ENCODE measurements around the gene ATP6V1G1. TPM values are rescaled to one million over a fixed set of nuclear protein-coding genes. Genes with fewer than 3 reads are reported as not detected.
A peak's percentile ranks its signal among the peaks of the same experiment; 100 is the strongest.
"Not testable (repeated sequence)": the region's sequence is repeated elsewhere in the genome, so short reads cannot be mapped to it uniquely, and the experiment has no call there.

Gene ATP6V1G1, protein sequence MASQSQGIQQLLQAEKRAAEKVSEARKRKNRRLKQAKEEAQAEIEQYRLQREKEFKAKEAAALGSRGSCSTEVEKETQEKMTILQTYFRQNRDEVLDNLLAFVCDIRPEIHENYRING
- total RNA-seq (ENCODE audit: insufficient read depth, low replicate concordance) = 202 TPM

DNA sequence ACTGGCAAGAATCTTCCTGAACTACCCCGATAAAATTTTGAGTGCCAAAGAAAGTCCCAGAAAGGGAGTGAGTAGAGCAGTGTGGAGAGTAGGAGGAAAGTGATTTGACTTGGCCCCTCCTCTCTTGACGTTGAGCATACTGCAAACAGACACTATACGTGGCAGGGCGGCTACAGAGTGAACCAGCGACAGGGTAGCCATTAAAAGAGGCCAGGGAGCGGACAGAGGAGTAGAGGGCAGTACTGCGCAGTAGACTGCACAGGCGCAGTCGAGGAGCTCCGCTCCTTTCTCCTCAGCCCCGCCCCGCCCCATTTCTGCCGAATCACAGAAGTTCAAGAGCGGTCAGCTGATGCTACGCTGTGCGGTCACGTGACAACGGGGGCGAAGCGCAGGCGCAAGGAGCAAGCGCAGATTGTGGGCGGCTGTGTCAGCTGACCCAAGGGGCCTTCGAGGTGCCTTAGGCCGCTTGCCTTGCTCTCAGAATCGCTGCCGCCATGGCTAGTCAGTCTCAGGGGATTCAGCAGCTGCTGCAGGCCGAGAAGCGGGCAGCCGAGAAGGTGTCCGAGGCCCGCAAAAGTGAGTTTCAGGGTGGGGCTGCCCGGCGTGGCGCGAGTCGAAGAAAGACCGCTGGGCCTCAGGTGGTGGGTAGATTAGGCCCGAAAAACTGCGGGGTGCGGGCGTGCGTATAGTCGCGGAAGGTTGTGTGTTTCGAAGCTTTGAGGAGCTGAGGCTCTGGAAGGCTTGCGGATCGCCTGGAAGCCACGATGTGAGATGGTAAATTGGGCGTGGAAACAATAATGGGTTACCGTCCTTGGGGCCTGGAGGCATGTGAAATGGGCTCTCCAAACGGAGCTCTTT is at the start of gene ATP6V1G1:
Gene ATP6V1G1 (plus strand): TSS at position 425 of the 858 bp plus-strand sequence. CDS start 70 bp downstream, at position 495.
- DNase-seq (ENCODE audit: low spot score) = peak; percentile 100

DNA sequence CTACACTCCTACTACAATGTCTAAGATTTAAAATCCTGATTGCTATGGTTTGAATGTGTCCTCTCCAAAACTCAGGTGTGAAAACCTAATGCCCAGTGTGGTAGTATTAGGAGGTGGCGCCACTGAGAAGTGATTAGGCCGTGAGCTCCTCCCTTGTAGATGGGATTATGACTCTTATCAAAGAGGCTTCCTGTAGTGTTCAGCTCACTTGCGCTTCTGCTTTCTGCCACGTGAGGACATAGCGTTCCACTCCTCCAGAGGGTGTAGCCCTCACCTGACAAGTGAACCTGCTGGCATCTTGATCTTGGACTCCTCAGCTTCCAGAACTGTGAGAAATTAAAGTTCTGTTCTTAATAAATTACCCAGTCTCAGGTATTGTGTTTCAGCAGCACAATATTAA is 49.3 kb upstream of the ATP6V1G1 start:
- DNase-seq (ENCODE audit: low spot score) = no peak

DNA sequence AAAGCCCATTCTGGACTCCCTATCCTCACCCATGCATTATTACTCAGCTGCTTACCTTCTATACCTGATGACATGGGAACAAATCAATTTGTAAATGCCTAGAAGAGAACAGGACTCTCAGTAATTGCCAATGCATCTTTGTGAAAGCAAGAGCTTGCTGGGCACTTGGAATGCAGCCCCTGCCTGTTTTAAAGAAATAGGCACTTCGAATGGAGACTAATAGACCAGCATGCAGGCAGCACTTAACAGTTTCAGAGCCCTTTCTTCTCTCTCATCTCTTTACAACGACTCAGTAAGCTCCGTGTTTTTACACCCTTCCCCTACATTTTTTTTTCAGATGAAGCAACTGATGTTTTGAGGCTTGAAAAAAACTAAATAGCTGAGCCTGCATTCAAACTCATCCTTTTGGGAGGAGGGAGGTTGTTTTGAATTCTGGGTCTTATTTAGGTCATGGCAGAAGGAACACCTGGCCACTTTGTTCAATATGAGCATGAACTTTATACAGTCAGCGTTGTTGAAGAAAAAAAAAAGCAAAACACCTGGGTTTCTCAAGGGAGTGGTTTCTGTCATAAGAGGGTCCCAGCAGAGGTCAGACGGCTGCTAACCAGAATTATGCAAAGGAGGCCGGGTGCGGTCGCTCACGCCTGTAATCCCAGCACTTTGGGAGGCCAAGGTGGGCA is 47.7 kb upstream of the ATP6V1G1 start:
- DNase-seq (ENCODE audit: low spot score) = no peak

DNA sequence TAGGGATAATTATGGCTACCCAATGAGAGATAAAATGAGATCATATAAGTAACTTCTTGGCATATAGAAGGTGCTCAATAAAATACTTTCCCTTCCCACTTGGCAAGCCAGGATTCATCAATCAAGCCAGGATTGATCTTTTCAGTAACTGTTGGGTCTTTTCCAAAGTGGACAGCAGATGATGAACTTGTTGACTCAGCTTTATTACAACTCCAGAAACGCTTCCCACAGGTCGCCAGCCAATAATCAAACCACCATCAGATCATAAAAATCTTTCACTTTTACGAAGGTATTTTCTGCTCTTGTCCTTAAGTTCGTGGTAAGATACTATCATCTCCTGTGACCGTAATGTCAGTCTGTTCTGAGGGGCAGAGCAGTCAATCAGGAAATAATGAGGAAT is 42.5 kb upstream of the ATP6V1G1 start:
- DNase-seq (ENCODE audit: low spot score) = no peak

DNA sequence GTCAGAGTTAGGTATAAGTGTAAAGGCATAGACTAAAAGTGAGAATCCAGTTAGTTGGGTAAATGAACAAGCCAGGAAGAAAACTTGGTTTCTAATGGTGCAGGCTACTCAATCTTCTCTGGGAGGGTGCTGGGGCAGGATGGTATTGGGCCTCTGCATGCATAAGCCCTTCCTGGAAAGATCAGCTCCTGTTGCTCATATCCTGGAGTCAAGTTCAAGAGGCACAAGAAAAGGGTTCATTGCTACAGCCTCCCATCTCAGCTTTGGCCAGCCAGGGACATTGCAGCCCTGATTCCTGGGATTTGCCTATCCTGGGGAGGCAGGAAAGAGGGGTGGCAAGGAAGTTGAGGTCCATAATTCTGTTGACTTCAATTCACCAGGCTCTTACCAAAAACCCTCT is 40.7 kb upstream of the ATP6V1G1 start:
- no peak for DNase-seq (ENCODE audit: low spot score)

DNA sequence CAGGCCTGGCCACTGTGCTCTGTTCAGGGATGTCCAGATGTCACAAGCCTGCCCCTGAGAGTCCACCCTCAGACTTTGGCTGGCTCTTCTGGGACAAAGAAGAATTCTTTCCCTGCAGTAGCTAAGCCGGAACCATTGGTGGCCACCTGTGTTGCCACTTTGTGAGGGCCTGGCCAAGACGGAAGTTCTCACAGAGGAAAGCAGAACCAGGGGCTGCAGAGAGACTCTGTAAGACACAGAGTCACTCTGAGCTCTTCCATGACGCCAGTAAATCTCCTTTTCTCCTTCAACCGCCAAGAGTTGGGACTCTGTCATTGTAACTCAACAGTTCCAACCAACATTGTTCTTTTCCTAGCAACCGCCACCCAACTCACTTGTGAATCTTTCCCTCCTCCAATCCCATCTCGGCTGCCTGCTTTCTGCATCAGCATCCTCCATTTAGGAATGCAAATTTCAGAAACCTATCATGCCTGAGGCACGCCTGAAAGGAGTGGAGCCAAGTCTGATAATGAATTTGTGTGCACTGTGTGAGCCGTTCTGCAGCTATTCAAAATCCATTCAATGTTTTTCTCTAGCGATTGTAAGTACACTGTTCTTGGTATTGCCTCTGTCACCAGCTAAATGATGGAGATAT is 37.8 kb upstream of the ATP6V1G1 start:
- no peak for DNase-seq (ENCODE audit: low spot score)

DNA sequence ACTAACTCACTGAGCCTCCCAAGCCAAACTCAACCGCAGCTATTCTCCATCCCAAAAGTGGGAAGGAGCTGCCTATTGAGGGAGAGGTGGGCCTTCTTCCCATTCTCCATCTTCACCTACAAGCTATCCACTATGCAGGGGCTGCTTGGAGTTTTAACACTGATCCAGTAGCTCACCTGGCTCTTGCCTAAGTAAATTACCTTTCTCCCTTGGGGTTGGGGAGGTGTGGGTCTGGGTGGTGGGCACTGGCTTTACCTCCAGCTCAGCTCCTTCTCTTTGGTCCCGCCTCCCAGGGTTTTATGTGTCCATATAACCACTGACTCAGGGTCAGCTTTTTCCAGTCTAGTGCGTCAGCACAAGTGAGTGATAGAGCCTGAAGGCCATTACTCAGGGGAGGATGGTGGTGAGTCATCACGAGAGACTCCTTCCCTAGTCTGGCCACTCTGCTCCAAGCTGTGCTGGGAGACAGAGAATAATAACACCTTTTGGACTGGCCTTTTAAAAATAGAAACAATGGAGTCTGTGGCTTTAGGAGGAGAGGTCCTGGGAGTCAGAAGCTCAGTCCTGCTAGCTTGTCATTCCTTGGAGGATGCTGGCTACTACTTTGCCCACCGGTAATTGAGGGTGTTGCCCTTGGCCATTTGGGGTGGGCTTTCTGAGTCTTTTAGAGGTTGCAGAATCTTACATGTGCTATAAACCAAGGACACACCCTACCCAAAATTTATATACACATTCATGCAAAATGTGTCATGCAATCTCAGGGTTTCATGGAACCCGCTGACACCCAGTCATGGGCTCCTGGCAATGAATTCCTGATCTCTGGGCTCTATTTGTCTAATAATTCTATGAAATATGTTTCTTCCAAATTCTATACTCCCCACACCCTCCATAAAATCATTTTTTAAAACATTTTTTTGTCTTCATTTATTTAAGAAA is 35.6 kb upstream of the ATP6V1G1 start:
- DNase-seq (ENCODE audit: low spot score) = peak; percentile 83

DNA sequence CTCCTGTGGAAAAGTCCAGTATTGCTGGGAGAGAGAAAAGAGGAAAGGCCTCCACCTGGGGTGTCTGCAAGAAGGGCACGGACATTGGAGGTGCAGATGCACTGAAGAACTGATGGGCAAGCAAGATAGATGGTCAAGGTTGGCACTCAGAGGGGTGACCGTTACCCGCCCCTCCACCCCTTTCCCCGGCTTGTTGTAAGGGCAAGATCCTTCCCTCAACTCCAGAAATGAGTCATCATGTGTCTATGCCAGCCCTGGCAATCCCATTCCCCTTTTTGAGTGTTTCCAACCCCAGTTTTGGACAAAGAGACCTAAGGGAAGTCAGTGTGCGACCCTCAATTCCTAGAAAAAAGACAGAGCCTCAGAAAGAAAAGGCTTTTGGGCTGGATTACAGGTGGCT is 34.9 kb upstream of the ATP6V1G1 start:
- no peak for DNase-seq (ENCODE audit: low spot score)

DNA sequence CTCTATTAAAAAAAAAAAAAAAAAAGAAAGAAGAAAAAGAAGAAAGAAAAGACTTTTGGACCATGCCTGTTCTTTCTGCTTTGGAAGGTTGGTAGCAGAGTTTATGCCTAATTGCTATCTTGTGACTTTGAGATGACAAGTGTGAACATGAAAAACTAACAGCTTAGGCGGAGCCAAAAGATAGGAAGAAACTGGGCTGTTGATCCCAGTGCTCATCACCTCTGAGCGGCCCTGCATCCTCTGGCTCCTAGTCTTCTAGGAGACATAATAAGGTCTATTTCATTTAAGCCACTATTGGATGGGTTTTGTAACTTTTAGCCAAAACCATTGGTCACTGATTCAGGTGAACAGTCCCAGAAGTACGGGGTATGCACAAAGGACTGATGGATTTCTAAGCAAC is 34.4 kb upstream of the ATP6V1G1 start:
- no peak for DNase-seq (ENCODE audit: low spot score)

DNA sequence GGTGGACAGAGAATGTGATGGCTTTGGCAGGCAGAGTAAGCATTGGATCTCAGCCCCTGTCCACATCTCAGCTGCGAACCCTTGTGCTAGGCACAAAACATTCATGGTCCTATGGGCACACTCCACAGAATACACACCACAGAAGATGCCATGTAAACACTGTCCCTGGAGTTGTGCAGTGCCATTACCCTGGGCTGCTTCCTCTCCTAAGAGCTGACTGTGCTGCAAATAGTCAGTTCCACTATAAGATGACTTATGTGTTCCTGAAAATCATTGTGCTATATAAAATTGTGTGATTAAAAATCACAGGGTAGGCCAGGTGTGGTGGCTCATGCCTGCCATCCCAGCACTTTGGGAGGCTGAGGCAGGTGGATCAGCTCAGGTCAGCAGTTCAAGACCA is 31.9 kb upstream of the ATP6V1G1 start:
- DNase-seq (ENCODE audit: low spot score) = no peak

DNA sequence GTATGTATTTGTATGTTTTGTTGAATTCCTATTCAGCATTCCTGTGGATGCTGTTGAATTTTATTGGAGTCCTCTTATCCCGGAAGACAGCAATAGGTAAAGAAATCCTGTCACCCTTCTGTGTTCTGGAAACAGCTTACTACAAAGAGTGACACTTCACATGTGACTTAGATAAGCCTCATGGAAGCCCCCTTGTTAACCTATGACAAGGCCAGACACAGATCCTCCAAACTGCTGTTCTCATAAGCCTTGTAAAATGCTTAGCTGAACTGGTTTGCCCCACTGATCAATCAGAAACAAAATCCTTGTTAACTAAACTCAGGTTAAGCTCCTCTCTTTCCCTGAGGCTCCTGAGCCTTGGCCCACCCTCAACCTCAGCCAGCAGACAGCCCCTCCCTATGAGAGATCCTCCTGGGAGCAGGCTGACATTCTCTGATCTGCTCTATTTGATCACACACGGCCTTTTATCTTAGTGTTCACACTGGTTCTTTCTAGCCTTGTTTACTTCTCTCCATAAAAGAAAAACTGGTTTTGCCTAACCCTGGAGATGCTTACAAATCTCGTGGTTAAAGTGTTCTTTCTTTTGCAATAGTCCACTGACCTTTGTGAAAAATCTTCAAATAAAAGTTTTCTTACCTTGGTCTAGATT is 29.4 kb upstream of the ATP6V1G1 start:
- DNase-seq (ENCODE audit: low spot score) = no peak

DNA sequence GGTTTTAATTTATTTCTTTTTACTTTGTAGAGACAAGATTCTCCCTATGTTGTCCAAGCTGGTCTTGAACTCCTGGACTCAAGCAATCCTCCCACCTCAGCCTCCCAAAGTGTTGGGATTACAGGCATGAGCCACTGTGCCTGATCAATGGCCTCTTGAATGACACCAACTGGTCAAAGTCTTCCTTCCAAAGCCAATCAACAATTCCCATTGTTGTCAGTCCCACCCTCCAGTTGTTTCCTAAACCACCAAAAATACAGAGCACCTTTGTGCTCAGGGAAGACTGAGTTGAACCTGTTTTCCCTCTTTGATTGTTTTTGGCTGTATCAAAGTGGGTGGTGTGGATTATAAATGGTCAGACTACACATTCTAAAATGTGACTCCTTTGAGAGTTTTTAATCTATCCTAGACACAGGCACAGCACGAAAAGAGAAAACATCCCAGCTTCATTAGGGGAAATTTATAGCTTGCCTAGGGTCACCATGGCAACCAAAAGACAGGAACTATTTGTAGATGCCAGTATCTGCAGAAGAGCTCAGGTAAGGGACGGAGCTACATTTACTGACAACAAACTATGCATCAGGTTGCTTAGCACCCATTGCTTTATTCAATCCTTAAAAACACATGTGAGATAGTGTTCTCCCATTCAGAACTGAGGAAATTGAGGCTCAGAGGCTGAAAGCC is 27.6 kb upstream of the ATP6V1G1 start:
- DNase-seq (ENCODE audit: low spot score) = peak; percentile 25

DNA sequence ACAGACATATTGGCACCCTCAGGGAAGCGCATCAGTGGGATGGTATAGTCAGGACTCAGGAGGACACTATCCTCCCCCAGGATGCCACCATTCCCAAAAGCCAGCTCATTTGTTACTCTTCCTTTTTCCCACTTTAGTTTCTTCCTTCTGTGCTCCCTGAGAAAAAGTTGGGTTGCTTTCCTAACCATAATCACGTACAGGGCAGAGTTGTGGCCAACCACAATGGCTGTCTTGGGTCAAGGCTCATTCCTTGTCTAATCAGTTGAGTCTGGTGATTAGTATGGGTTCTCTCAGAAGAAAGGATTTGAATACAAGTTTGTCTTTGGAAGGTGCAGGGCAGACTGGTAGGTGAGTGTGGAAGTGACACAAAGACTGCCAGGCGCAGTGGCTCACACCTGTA is 26.6 kb upstream of the ATP6V1G1 start:
- DNase-seq (ENCODE audit: low spot score) = no peak

DNA sequence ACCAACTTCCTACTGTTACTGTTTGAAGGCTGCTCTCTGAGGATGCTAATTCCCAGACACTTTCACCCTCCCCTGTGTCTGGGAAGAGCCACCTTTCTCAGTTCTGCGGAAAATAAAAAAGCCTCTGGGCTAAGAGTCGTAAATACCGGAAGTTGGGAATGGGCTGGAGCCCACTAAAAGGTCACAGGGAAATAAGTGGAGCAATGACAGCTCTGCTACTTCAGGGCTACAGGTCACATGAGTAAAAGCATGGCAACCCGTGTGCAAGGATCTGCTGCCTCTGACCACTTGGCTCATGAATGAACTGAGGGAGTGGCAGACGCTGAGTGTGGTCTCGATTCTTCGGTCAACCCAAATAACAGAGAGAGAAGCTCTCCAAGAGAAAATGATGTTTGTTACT is 25.8 kb upstream of the ATP6V1G1 start:
- no peak for DNase-seq (ENCODE audit: low spot score)

DNA sequence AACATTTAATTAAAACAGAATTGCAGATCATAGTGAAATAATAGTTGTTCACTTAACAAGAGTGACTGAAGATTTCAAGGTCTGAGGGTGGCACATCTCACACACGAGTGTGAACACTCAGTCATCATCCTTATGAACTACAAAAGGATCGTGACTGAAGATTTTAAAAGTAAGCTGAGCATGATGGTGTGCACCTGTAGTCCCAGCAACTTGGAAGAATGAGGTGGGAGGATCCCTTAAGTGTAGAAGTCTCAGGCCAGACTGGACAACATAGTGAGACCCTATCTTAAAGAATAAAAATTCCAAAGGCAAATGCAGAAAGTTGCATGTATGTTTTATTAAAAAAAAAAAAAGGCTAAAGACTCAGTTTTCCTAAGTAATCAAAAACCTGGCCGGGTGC is 22.4 kb upstream of the ATP6V1G1 start:
- DNase-seq (ENCODE audit: low spot score) = no peak

DNA sequence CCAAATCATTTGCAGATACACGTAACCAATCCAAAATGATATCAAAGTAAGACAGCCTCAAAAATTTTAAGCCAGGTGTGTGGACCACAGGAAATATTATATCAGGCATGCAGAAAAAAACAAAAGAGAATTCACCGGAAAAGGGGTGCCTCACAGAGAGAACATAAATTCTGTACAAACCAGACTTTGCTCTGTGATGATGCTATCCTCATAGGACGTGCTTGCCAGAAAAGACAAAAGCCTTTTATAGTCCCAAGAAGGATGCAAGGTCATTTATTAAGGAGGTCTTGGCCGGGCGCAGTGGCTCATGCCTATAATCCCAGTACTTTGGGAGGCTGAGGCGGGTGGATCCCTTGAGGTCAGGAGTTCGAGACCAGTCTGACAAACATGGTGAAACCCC is 16.8 kb upstream of the ATP6V1G1 start:
- no peak for DNase-seq (ENCODE audit: low spot score)

DNA sequence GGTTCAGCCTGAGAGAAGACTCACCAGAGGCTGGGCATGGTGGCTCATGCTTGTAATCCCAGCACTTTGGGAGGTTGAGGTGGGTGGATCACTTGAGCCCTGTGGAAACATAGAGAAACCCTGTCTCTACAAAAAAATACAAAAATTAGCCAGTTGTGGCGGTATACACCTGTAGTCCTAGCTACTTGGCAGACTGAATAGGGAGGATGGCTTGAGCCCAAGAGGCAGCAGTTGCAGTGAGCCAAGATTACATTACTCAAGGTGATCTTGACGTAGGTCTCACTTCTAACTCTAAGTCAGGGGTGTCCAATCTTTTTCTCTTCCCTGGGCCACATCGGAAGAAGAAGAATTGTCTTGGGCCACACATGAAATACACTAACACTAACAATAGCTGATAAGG is 16.2 kb upstream of the ATP6V1G1 start:
- DNase-seq (ENCODE audit: low spot score) = no peak

DNA sequence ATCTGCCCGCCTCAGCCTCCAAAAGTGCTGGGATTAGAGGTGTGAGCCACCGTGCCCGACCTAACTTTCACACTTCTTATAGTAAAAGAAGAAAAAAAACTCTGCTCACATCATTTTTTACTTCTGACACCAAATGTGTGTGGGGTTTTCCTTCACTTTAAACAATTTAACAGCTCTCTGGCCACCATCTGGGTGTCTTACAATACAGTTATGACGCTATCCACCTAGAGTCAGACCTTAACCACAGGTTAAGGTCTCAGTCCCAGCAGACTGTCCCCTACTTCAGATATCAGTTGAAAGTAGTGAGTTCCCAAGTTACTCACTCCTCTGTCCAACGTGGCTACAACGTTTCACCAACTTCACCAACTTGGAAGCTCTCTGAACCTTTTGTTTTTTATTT is 15.4 kb upstream of the ATP6V1G1 start:
- no peak for DNase-seq (ENCODE audit: low spot score)

DNA sequence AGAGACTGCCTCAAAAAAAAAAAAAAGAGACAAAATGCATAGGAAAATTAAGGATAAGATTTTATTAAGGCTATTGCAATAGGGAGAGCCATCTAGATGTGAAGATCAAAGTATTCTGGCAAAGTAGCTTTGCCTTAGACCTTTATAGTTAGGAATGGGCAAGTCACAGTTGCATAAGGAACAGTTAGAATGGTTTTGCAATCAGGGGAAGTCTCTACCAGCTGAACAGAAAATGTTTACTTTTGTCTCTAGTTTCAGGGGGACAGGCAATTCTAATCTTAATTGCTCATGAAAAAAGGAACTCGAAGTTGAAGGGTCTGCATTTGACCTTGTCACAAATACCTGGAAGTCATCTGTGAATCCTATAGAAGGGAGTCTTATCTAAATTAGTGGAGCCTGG is 13.1 kb upstream of the ATP6V1G1 start:
- DNase-seq (ENCODE audit: low spot score) = no peak

DNA sequence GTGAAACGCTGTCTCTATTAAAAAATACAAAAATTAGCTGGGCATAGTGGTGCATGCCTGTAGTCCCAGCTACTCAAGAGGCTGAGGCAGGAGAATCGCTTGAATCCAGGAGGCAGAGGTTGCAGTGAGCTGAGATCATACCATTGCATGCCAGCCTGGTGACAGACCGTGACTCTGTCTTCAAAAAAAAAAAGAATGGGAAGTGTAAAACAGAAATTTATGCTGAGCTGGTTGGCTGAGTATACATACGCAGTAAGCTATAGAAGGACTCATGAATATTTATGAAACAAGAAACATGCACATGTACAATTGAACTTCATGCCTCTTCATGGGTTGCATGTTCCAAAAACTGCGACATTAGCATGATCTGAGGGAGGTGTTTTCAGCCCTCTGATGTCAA is 10.8 kb upstream of the ATP6V1G1 start:
- not testable (repeated sequence) for DNase-seq (ENCODE audit: low spot score)

Measured in umbilical cord (tissue), 2 donors.